Activated CD8-positive, alpha-beta T cell treated with anti-CD3 and anti-CD28 coated beads for 36 hours (primary cell): ENCODE results near the gene PROX2. TPM values are rescaled to one million over a fixed set of nuclear protein-coding genes. Genes with fewer than 3 reads are reported as not detected.
A peak's percentile ranks its signal among the peaks of the same experiment; 100 is the strongest.

Experiments
- ATAC-seq: fragments of 200-7000 bp; cut with Tn5 transposase; one replicate; pipeline ENCODE4 v1.10.0; 2021; ENCODE audit warnings: mild to moderate bottlenecking, moderate library complexity
- CTCF ChIA-PET: fragments of 350-600 bp; sonication (Branson Sonifier 250); formaldehyde crosslinking; loops from one replicate; lab custom pipeline; 2021; ENCODE audit warnings: antibody characterized with exemption; lab: Charles Lee
- POLR2A ChIA-PET: fragments of 350-600 bp; sonication (Branson Sonifier 250); formaldehyde crosslinking; loops from one replicate; lab custom pipeline; 2021; ENCODE audit warnings: antibody characterized with exemption; lab: Charles Lee
- DNase-seq: peaks from one replicate; pipeline ENCODE4 v3.0.0-alpha.2; 2020
- H3K27ac Mint-ChIP-seq: one replicate; pipeline ENCODE4 v1.8.0; 2021; ENCODE audit warnings: mild to moderate bottlenecking, mixed read lengths
- H3K27me3 Mint-ChIP-seq: one replicate; pipeline ENCODE4 v1.8.0; 2021; ENCODE audit warnings: mixed read lengths
- H3K36me3 Mint-ChIP-seq: one replicate; pipeline ENCODE4 v1.8.0; 2021; ENCODE audit warnings: low read depth, mixed read lengths
- H3K4me1 Mint-ChIP-seq: one replicate; pipeline ENCODE4 v1.8.0; 2021; ENCODE audit warnings: low read depth, mixed read lengths
- H3K4me3 Mint-ChIP-seq: one replicate; pipeline ENCODE4 v1.8.0; 2021; ENCODE audit warnings: mild to moderate bottlenecking, moderate library complexity, mixed read lengths
- H3K9me3 Mint-ChIP-seq: one replicate; pipeline ENCODE4 v1.8.0; 2021; ENCODE audit warnings: mixed read lengths
- CTCF ChIP-seq: fragments of 200-600 bp; IDR thresholded peaks from one replicate; pipeline ENCODE4 v1.8.0; 2022; ENCODE audit warnings: antibody characterized with exemption, mild to moderate bottlenecking
- intact Hi-C: fragments of 100-400 bp; cut with micrococcal nuclease; formaldehyde crosslinking; loops from one replicate; pipeline ENCODE4 v1.10.0; 2022
- total RNA-seq, 2 experiments: library from RNA; stranded (reverse); gene quantifications; one replicate each; pipeline ENCODE4 v1.2.3, GENCODE V29; 2021

PROX2 gene
- total RNA-seq, 2 experiments from 2014 or later: 0.38 to 0.65 TPM

GRCh38 chr14:74848768-74849167 is 27.2 kb downstream of the PROX2 start:
- Mint-ChIP-seq H3K36me3 (no peaks in the 10 kb centered on the region), H3K27me3 (no peaks in the 10 kb centered on the region), H3K9me3 (no peaks in the 10 kb centered on the region), H3K4me3 (no peak overlapping the region), H3K4me1 (peaks cover 20% of the 10 kb centered on the region), H3K27ac (no peak overlapping the region)
- ChIA-PET POLR2A (interaction anchor here (4.1 kb wide), 1 partner anchor 11 kb away, joined by 19 read pairs; no protein-coding TSS in a partner anchor), CTCF (interaction anchor here (0.6 to 6.4 kb wide), 3 partner anchors 9 to 16 kb away, joined by 3 to 70 read pairs (median 6); no protein-coding TSS in a partner anchor)
- intact Hi-C loops: no loop called here
- ATAC-seq: peak; percentile 34
- DNase-seq: no peak
- no peak for TF ChIP-seq CTCF

DNA sequence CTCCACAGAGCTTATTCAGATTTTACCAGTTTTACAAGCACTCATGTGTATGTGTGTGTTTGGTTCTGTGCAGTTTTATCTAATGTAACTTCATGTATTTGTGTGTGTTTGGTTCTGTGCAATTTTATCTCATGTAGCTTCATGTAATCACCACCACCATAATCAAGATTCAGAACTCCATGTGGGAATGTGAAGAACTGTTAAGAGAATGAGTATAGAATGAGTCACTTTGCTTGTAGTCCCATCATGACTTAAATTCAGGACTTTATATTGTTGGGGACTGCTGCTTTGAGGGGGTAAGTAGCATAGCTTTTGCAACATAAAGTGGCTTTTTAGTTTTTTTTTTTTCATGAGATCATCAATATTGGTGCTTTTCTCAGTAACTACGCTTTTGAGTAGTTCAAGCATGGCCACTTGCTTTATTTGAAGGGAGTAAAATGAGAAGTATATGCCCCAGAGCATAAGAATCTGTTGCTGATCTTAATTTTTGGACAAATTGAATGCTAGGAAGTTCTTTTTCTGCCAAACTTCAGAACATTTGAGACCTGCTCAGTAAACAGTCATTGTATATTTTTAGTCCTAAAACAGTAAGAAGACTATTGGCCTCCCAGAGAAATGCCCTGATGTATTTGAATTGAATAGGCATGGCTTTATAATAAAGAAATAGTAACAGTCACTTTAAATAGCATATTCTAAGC is 28.8 kb downstream of the PROX2 start:
- CTCF ChIA-PET: interaction anchor here (6.4 kb wide), 1 partner anchor 14 kb away, joined by 70 read pairs; no protein-coding TSS in a partner anchor
- H3K4me3 Mint-ChIP-seq: no peak overlapping the region
- peaks cover 2% of the 10 kb centered on the region for H3K36me3 Mint-ChIP-seq
- peaks cover 19% of the 10 kb centered on the region for H3K4me1 Mint-ChIP-seq
- ATAC-seq (no peak), DNase-seq (no peak)
- POLR2A ChIA-PET: interaction anchor here (2.2 to 4.1 kb wide), 2 partner anchors 8 to 13 kb away, joined by 5 to 19 read pairs; no protein-coding TSS in a partner anchor
- no peaks in the 10 kb centered on the region for H3K27me3 Mint-ChIP-seq
- TF ChIP-seq CTCF: no peak
- H3K9me3 Mint-ChIP-seq: no peaks in the 10 kb centered on the region
- intact Hi-C loops: no loop called here
- no peak overlapping the region for H3K27ac Mint-ChIP-seq

GRCh38 chr14:74846168-74846567 is 29.8 kb downstream of the PROX2 start:
- ChIA-PET POLR2A (interaction anchor here (1.3 to 4.1 kb wide), 3 partner anchors 9 to 16 kb away, joined by 3 to 19 read pairs (median 5); no protein-coding TSS in a partner anchor), CTCF (interaction anchor here (1.1 to 6.4 kb wide), 2 partner anchors 15 to 242 kb away, joined by 4 to 70 read pairs; no protein-coding TSS in a partner anchor)
- intact Hi-C loops: no loop called here
- Mint-ChIP-seq H3K9me3 (no peaks in the 10 kb centered on the region), H3K4me1 (peaks cover 27% of the 10 kb centered on the region), H3K4me3 (no peak overlapping the region), H3K36me3 (peaks cover 2% of the 10 kb centered on the region), H3K27ac (no peak overlapping the region), H3K27me3 (no peaks in the 10 kb centered on the region)
- ATAC-seq (no peak), DNase-seq (no peak)
- TF ChIP-seq CTCF: no peak

- Mint-ChIP-seq H3K36me3 (peaks cover 4% of the 10 kb centered on the region), H3K4me1 (peaks cover 46% of the 10 kb centered on the region), H3K9me3 (no peaks in the 10 kb centered on the region), H3K27ac (no peak overlapping the region), H3K27me3 (no peaks in the 10 kb centered on the region), H3K4me3 (no peak overlapping the region)
- ATAC-seq (no peak), DNase-seq (no peak)
- CTCF ChIA-PET: interaction anchor here (2.3 kb wide), 1 partner anchor 17 kb away, joined by 19 read pairs; no protein-coding TSS in a partner anchor
- no peak for TF ChIP-seq CTCF
- intact Hi-C loops: no loop called here
- POLR2A ChIA-PET: interaction anchor here (1.5 kb wide), 1 partner anchor 79 kb away, joined by 5 read pairs; no protein-coding TSS in a partner anchor
Observed at GRCh38 chr14:74843653-74844052, 32.3 kb downstream of the PROX2 start.
